Type B pancreatic cell (in vitro differentiated cells): ENCODE results near the gene GNB1L. TPM values are rescaled to one million over a fixed set of nuclear protein-coding genes. Genes with fewer than 3 reads are reported as not detected.

Experiments
- DNase-seq: peaks from one replicate; pipeline ENCODE4 v3.0.0; 2021; ENCODE audit warnings: mixed read lengths; ENCODE audit not compliant: unreplicated experiment; ENCODE audit errors: extremely low spot score
- H3K27ac Mint-ChIP-seq: 2 replicates; pipeline ENCODE4 v1.8.0; 2021; ENCODE audit warnings: mild to moderate bottlenecking, mixed read lengths
- H3K27me3 Mint-ChIP-seq: 2 replicates; pipeline ENCODE4 v1.8.0; 2021; ENCODE audit warnings: mixed read lengths
- H3K36me3 Mint-ChIP-seq: 2 replicates; pipeline ENCODE4 v1.8.0; 2021; ENCODE audit warnings: mixed read lengths
- H3K4me1 Mint-ChIP-seq: one replicate; pipeline ENCODE4 v1.8.0; 2021; ENCODE audit warnings: mixed read lengths; ENCODE audit not compliant: unreplicated experiment
- H3K4me3 Mint-ChIP-seq: 2 replicates; pipeline ENCODE4 v1.8.0; 2021; ENCODE audit warnings: mild to moderate bottlenecking, mixed read lengths
- H3K9me3 Mint-ChIP-seq: 2 replicates; pipeline ENCODE4 v1.8.0; 2021; ENCODE audit warnings: mixed read lengths
- CTCF ChIP-seq: fragments of 200-600 bp; sonication (generic); conservative IDR thresholded peaks from 2 replicates; pipeline ENCODE4 v1.5.0; 2021; ENCODE audit warnings: antibody characterized with exemption, mild to moderate bottlenecking
- total RNA-seq: library from RNA; stranded (reverse); gene quantifications from 2 replicates; pipeline ENCODE4 v1.2.1, GENCODE V29; 2021; ENCODE audit warnings: low replicate concordance

The GNB1L gene
- total RNA-seq, 1 donor from 2014 or later = 7.7 TPM

- Mint-ChIP-seq H3K4me1 (peaks cover 22% of the 10 kb centered on the region), H3K27me3 (no peaks in the 10 kb centered on the region), H3K36me3 (peaks cover 3% of the 10 kb centered on the region), H3K9me3 (no peaks in the 10 kb centered on the region), H3K27ac (peak overlapping the region; percentile 89), H3K4me3 (peak overlapping the region; percentile 96)
- peak; percentile 24 for DNase-seq
- no peak for TF ChIP-seq CTCF
These were observed 1.1 kb upstream of the GNB1L start for GRCh38 chr22:19855504-19856409.

- DNase-seq = no peak
- H3K36me3 Mint-ChIP-seq = peaks cover 9% of the 10 kb centered on the region
These were observed 546 bp downstream of the GNB1L start for GRCh38 chr22:19853879-19854777.

GRCh38 chr22:19853058-19853878 lies 1.4 kb downstream of the GNB1L start:
- Mint-ChIP-seq H3K27ac (peak overlapping the region; percentile 89), H3K4me3 (peak overlapping the region; percentile 96), H3K36me3 (peaks cover 9% of the 10 kb centered on the region), H3K9me3 (no peaks in the 10 kb centered on the region), H3K27me3 (no peaks in the 10 kb centered on the region), H3K4me1 (peaks cover 34% of the 10 kb centered on the region)
- no peak for DNase-seq
- TF ChIP-seq CTCF = no peak

More at GRCh38 chr22:19853879-19854777, 546 bp downstream of the GNB1L start:
- Mint-ChIP-seq H3K4me3 (peak overlapping the region; percentile 96), H3K27me3 (no peaks in the 10 kb centered on the region), H3K4me1 (peaks cover 34% of the 10 kb centered on the region), H3K9me3 (no peaks in the 10 kb centered on the region), H3K27ac (peak overlapping the region; percentile 89)
- no peak for TF ChIP-seq CTCF

DNA sequence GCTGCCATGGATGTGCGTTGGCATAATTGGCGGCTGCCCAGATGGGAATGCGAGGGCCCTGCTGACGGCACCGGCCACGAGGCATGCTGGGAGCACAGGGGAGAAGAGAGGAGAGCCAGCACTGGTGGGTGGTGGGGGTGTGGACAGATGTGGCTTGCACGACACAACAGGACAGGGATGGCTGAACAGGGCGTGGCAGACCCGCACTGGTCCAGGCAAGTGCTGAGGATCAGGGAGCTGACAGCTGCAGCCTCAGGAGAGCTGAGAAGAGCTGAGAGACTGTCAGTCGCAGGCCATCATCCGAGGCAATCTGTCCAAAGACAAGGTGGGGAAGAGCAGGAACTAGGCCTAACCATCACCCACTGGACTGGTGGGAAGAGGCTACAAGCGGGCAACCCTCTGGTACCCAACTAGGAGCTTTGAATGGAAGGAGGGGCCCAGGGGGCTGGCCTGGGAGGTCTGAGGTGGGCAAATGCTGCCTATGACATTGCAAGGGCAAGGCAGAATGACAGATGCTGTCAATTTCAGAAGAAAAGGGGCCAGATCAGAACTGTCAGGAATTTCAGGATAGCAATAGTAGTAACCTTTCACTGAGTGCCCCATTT lies 2.4 kb downstream of the GNB1L start:
- Mint-ChIP-seq H3K27me3 (no peaks in the 10 kb centered on the region), H3K27ac (peak overlapping the region; percentile 89), H3K4me1 (peaks cover 34% of the 10 kb centered on the region), H3K4me3 (peak overlapping the region; percentile 96), H3K36me3 (peaks cover 16% of the 10 kb centered on the region), H3K9me3 (no peaks in the 10 kb centered on the region)
- no peak for DNase-seq
- TF ChIP-seq CTCF = no peak
